ENCODE measurements around the gene NHS. TPM values are rescaled to one million over a fixed set of nuclear protein-coding genes. Genes with fewer than 3 reads are reported as not detected.

The NHS gene
- total RNA-seq, 1 donor from 2014 or later: 0.13 TPM

DNA sequence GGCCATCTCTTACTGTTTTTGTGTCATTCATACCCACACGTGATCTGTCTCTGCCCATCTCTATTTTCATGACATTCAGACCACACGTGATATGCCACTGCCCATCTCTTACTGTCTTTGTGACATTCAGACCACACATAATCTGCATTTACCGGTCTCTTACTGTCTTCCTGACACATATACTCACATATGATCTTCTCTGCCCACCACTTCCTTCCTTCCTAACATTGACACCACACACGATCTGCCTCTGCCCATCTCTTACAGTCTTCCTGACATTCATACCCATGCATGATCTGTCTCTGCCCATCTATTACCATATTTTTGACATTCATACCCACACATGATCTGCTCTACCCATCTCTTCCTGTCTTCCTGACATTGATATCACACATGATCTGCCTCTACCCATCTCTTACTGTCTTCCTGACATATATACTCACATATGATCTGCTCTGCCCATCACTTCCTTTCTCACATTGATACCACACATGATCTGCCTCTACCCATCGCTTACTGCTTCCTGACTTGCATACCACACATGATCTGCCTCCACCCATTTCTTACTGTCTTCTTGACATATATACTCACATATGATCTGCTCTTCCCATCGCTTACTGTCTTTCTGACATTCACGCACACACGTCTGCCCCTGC is 398.3 kb downstream of the NHS start:
- DNase-seq (ENCODE audit: low read depth in 2 of 2): no peak

DNA sequence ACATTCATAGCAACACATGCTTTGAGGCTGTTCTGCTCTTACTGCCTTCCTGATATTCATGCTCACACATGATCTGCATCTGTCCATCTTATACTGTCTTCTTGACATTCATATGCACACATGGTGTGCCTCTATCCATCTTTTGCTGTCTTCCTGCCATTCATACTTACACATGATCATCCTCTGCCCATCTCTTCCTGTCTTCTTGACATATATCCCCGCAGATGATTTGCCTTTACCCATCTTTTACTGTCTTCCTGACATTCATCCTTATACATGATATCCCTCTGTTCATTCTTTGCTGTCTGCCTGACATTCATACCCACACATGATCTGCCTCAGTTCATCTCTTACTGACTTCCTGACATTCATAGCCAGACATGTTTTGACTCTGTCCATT is 399.1 kb downstream of the NHS start:
- no peak for DNase-seq (ENCODE audit: low read depth in 2 of 2)

- DNase-seq (ENCODE audit: low read depth in 2 of 2): no peak
Measured at GRCh38 chrX:17778997-17779396, 404.0 kb downstream of the NHS start.

GRCh38 chrX:17779434-17779833 is 404.4 kb downstream of the NHS start:
- no peak for DNase-seq (ENCODE audit: low read depth in 2 of 2)
